ENCODE measurements around the gene NMNAT2. TPM values are rescaled to one million over a fixed set of nuclear protein-coding genes. Genes with fewer than 3 reads are reported as not detected.

The NMNAT2 gene
- total RNA-seq, 1 experiment from 2014 or later: 0.39 TPM

- no peak overlapping the region for H3K4me3 ChIP-seq (ENCODE audit: low read depth in 2 of 2, low read length in 2 of 2)
- H3K9me3 ChIP-seq (ENCODE audit: control insufficient read depth, insufficient read depth, low read depth, low read length): no peaks in the 10 kb centered on the region
- no peak for TF ChIP-seq SIN3A (IDR thresholded peaks at IDR 0.05; ENCODE audit: borderline replicate concordance, insufficient read depth, low read depth, low read length)
- no peak for TF ChIP-seq POLR2AphosphoS5 (IDR thresholded peaks at IDR 0.05; ENCODE audit: low read depth, low read length)
- TF ChIP-seq TCF7L2 (IDR thresholded peaks at IDR 0.05; ENCODE audit: low read depth, low read length): no peak
- TF ChIP-seq, protein P1, sequence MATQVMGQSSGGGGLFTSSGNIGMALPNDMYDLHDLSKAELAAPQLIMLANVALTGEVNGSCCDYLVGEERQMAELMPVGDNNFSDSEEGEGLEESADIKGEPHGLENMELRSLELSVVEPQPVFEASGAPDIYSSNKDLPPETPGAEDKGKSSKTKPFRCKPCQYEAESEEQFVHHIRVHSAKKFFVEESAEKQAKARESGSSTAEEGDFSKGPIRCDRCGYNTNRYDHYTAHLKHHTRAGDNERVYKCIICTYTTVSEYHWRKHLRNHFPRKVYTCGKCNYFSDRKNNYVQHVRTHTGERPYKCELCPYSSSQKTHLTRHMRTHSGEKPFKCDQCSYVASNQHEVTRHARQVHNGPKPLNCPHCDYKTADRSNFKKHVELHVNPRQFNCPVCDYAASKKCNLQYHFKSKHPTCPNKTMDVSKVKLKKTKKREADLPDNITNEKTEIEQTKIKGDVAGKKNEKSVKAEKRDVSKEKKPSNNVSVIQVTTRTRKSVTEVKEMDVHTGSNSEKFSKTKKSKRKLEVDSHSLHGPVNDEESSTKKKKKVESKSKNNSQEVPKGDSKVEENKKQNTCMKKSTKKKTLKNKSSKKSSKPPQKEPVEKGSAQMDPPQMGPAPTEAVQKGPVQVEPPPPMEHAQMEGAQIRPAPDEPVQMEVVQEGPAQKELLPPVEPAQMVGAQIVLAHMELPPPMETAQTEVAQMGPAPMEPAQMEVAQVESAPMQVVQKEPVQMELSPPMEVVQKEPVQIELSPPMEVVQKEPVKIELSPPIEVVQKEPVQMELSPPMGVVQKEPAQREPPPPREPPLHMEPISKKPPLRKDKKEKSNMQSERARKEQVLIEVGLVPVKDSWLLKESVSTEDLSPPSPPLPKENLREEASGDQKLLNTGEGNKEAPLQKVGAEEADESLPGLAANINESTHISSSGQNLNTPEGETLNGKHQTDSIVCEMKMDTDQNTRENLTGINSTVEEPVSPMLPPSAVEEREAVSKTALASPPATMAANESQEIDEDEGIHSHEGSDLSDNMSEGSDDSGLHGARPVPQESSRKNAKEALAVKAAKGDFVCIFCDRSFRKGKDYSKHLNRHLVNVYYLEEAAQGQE (IDR thresholded peaks at IDR 0.05; ENCODE audit: insufficient read depth in 1 of 2, low read depth in 2 of 2, low read length in 1 of 2): no peak
- CTCF ChIA-PET: interaction anchor here (1.3 kb wide), 2 partner anchors 22 to 264 kb away, joined by 4 read pairs; no protein-coding TSS in a partner anchor
- in situ Hi-C loops (cut with HindIII; ENCODE audit: low pct_unique_long_range_greater_than_20kb, low sequenced_read_pairs) (no loop called here), intact Hi-C loops (cut with micrococcal nuclease; ENCODE audit: unreplicated experiment) (no loop called here)
- DNase-seq (ENCODE audit: low read depth, low spot score) (no peak), ATAC-seq (no peak)
- H3K27me3 ChIP-seq (ENCODE audit: control insufficient read depth, insufficient read depth, low read length): no peaks in the 10 kb centered on the region
- no TSS peak for BruUV-seq (replicated peaks)
- no peak overlapping the region for H3K27ac ChIP-seq (ENCODE audit: low read length)
- POLR2A ChIA-PET: no interaction called here
- no peaks in the 10 kb centered on the region for H3K4me1 ChIP-seq (ENCODE audit: control insufficient read depth, insufficient read depth, low read length)
- H3K36me3 ChIP-seq (ENCODE audit: control insufficient read depth, insufficient read depth, low read length): no peaks in the 10 kb centered on the region
These were observed 191.2 kb downstream of the NMNAT2 start for GRCh38 chr1:183226963-183227362.

GRCh38 chr1:183226361-183226760 is 191.8 kb downstream of the NMNAT2 start:
- H3K27ac ChIP-seq (ENCODE audit: low read length): no peak overlapping the region
- intact Hi-C loops (cut with micrococcal nuclease; ENCODE audit: unreplicated experiment): no loop called here
- H3K9me3 ChIP-seq (ENCODE audit: control insufficient read depth, insufficient read depth, low read depth, low read length): no peaks in the 10 kb centered on the region
- no peak overlapping the region for H3K4me3 ChIP-seq (ENCODE audit: low read depth in 2 of 2, low read length in 2 of 2)
- in situ Hi-C loops (cut with HindIII; ENCODE audit: low pct_unique_long_range_greater_than_20kb, low sequenced_read_pairs): no loop called here
- ChIA-PET POLR2A (interaction anchor here (0.6 kb wide), 1 partner anchor 8 kb away, joined by 4 read pairs; no protein-coding TSS in a partner anchor), CTCF (no interaction called here)
- no peaks in the 10 kb centered on the region for H3K36me3 ChIP-seq (ENCODE audit: control insufficient read depth, insufficient read depth, low read length)
- no peak for ATAC-seq
- H3K27me3 ChIP-seq (ENCODE audit: control insufficient read depth, insufficient read depth, low read length): no peaks in the 10 kb centered on the region
- H3K4me1 ChIP-seq (ENCODE audit: control insufficient read depth, insufficient read depth, low read length): no peaks in the 10 kb centered on the region
- no TSS peak for BruUV-seq (replicated peaks)
- DNase-seq (ENCODE audit: low read depth, low spot score): no peak
- TF ChIP-seq POLR2AphosphoS5 (IDR thresholded peaks at IDR 0.05; ENCODE audit: low read depth, low read length): no peak
- no peak for TF ChIP-seq SIN3A (IDR thresholded peaks at IDR 0.05; ENCODE audit: borderline replicate concordance, insufficient read depth, low read depth, low read length)
- TF ChIP-seq, protein P2, sequence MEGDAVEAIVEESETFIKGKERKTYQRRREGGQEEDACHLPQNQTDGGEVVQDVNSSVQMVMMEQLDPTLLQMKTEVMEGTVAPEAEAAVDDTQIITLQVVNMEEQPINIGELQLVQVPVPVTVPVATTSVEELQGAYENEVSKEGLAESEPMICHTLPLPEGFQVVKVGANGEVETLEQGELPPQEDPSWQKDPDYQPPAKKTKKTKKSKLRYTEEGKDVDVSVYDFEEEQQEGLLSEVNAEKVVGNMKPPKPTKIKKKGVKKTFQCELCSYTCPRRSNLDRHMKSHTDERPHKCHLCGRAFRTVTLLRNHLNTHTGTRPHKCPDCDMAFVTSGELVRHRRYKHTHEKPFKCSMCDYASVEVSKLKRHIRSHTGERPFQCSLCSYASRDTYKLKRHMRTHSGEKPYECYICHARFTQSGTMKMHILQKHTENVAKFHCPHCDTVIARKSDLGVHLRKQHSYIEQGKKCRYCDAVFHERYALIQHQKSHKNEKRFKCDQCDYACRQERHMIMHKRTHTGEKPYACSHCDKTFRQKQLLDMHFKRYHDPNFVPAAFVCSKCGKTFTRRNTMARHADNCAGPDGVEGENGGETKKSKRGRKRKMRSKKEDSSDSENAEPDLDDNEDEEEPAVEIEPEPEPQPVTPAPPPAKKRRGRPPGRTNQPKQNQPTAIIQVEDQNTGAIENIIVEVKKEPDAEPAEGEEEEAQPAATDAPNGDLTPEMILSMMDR (IDR thresholded peaks at IDR 0.05): no peak
- TF ChIP-seq TCF7L2 (IDR thresholded peaks at IDR 0.05; ENCODE audit: low read depth, low read length): no peak
- TF ChIP-seq, protein P1 (IDR thresholded peaks at IDR 0.05; ENCODE audit: insufficient read depth in 1 of 2, low read depth in 2 of 2, low read length in 1 of 2): no peak

Measured in Panc1 (cell line).